Measurements from ENCODE around the gene TEAD1. TPM values are rescaled to one million over a fixed set of nuclear protein-coding genes. Genes with fewer than 3 reads are reported as not detected.

Gene TEAD1
- total RNA-seq, 1 donor from 2014 or later: 62.5 TPM

DNA sequence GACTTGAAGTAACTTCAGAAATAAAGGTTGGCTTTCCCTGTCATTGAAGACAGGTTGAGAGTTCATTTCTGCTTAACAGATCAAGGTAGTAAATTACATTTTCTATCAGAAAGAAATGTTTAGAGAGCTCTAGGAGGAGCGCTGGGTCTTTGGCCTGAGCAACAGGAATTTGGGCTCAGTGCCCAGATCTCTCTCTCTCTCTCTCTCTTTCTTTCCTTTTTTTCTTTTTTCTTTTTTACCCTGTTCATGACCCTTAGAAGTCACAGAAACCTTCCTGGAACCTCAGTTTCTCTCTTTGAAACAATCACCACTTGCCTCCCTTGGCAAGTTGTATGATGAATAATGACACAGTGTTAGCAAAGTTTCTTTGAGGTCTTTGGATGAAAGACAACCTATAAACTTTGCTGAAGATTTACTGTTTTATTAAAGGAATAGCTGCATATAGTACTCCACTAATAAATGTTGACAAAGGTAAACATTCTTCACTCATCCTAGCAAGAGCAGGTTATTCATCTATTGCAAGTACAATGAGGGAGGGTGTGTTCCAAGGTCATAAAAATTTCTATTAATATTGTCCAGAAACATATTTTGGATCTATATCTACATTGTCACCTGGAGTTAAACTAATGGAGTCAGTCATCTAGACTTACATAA is 299.4 kb downstream of the TEAD1 start:
- no peak for DNase-seq
- H3K9me3 Mint-ChIP-seq (ENCODE audit: unreplicated experiment): no peaks in the 10 kb centered on the region
- peaks cover 2% of the 10 kb centered on the region for H3K27me3 Mint-ChIP-seq (ENCODE audit: unreplicated experiment)
- H3K36me3 Mint-ChIP-seq (ENCODE audit: unreplicated experiment): no peaks in the 10 kb centered on the region
- no peak overlapping the region for H3K4me3 Mint-ChIP-seq (ENCODE audit: unreplicated experiment)
- TF ChIP-seq, protein P1, sequence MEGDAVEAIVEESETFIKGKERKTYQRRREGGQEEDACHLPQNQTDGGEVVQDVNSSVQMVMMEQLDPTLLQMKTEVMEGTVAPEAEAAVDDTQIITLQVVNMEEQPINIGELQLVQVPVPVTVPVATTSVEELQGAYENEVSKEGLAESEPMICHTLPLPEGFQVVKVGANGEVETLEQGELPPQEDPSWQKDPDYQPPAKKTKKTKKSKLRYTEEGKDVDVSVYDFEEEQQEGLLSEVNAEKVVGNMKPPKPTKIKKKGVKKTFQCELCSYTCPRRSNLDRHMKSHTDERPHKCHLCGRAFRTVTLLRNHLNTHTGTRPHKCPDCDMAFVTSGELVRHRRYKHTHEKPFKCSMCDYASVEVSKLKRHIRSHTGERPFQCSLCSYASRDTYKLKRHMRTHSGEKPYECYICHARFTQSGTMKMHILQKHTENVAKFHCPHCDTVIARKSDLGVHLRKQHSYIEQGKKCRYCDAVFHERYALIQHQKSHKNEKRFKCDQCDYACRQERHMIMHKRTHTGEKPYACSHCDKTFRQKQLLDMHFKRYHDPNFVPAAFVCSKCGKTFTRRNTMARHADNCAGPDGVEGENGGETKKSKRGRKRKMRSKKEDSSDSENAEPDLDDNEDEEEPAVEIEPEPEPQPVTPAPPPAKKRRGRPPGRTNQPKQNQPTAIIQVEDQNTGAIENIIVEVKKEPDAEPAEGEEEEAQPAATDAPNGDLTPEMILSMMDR (IDR thresholded peaks at IDR 0.05; ENCODE audit: partially characterized antibody, unreplicated experiment): no peak
- H3K27ac Mint-ChIP-seq (ENCODE audit: unreplicated experiment): no peak overlapping the region
- H3K4me1 Mint-ChIP-seq (ENCODE audit: low read depth, unreplicated experiment): no peaks in the 10 kb centered on the region

DNA sequence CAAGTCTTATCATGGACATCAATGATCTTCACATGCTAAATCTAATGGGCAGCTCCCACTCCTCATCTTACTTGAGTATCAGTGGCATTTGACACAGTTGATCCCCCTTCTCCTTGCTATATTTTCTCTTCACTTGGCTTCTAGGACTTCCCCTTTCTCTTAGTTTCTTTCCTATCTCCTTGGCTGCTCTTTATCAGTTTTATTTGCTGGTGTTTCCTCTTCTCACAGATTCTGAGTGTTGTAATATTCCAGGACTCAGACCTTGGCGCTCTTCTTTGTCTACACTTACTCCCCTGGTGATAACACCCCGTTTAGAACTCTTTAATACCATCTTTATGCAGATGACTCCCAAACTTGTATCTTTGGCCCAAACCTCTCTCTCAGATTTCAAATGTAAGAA is 301.0 kb downstream of the TEAD1 start:
- H3K4me1 Mint-ChIP-seq (ENCODE audit: low read depth, unreplicated experiment): no peaks in the 10 kb centered on the region
- H3K27me3 Mint-ChIP-seq (ENCODE audit: unreplicated experiment): peaks cover 2% of the 10 kb centered on the region
- DNase-seq: no peak
- TF ChIP-seq, protein P1 (IDR thresholded peaks at IDR 0.05; ENCODE audit: partially characterized antibody, unreplicated experiment): no peak
- no peak overlapping the region for H3K27ac Mint-ChIP-seq (ENCODE audit: unreplicated experiment)
- no peaks in the 10 kb centered on the region for H3K9me3 Mint-ChIP-seq (ENCODE audit: unreplicated experiment)
- H3K36me3 Mint-ChIP-seq (ENCODE audit: unreplicated experiment): no peaks in the 10 kb centered on the region
- H3K4me3 Mint-ChIP-seq (ENCODE audit: unreplicated experiment): no peak overlapping the region

DNA sequence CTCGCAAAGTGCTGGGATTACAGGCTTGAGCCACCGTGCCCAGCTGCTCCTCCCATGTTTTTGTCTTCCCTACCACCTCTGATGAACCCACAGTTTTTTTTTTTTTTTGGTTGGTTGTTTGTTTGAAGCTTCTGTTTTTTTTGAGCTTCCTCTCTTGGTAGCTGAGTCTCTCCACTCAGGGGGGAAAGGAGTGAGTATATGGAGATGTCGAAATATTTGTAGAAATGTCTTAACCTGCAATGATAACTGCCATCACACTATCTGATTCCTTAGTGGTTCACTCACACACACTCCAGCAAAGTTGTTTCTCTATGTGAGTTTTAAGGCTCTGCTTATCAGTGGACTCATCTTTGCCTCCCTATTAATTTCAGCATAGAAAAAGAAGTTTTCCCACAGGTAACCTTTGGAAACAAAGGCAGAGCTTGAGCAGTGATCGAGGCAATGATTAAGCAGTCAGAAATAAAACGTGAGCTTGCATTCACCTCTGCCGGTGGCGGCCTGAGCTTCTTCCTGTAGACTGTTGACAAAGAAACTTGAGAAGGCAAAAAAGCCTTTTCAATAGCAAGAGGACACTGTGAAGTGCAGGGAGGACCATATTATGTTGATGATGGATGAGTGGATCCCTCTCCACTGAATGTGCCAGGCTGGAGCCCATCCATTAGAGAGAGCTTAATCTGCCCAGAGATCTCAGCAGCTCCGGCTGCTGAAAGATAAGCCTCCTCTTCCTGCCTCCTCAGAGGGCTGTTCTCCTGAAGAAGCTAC is 305.9 kb downstream of the TEAD1 start:
- no peak overlapping the region for H3K27ac Mint-ChIP-seq (ENCODE audit: unreplicated experiment)
- H3K9me3 Mint-ChIP-seq (ENCODE audit: unreplicated experiment): no peaks in the 10 kb centered on the region
- no peaks in the 10 kb centered on the region for H3K4me1 Mint-ChIP-seq (ENCODE audit: low read depth, unreplicated experiment)
- H3K36me3 Mint-ChIP-seq (ENCODE audit: unreplicated experiment): no peaks in the 10 kb centered on the region
- H3K27me3 Mint-ChIP-seq (ENCODE audit: unreplicated experiment): peaks cover 2% of the 10 kb centered on the region
- DNase-seq: no peak
- TF ChIP-seq, protein P1 (IDR thresholded peaks at IDR 0.05; ENCODE audit: partially characterized antibody, unreplicated experiment): no peak
- H3K4me3 Mint-ChIP-seq (ENCODE audit: unreplicated experiment): no peak overlapping the region

DNA sequence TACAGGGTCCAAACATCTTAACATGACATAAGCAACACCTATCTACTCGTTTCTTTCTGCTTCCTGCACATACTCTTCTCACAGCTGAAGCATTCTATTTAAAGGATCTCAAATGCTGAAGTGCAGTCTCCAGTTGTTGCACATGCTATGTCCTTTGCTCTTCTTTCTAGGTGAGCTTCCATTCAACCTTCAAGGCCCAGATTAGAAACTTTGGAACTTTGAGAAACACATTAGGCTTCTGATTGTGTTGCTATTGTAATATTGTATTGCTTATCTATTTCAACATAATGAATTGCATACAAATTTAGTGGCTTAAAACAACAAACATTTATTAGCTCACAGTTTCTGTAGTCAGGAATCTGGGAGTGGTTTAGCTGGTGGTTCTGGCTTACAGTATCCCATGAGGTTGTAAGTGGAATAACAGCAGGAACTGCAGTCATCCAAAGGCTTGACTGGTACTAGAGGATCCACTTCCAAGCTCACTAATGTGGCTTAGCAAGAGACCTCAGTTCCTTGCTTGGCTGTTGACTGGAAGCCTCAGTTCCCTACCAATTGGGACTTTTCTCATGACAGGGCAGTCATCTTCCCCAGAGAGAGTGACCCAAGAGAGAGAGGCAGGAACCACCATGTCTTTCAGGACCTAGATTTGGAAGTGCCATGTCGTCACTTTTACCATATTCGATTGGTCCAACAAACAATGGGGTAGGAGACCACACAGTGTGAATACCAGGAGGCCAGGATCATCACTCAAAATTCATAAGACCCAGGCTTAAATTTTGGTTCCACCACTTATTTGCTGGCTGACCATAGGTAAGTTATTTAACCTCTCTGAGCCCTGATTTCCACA is 307.7 kb downstream of the TEAD1 start:
- DNase-seq: no peak
- TF ChIP-seq, protein P1 (IDR thresholded peaks at IDR 0.05; ENCODE audit: partially characterized antibody, unreplicated experiment): no peak
- no peaks in the 10 kb centered on the region for H3K4me1 Mint-ChIP-seq (ENCODE audit: low read depth, unreplicated experiment)
- H3K4me3 Mint-ChIP-seq (ENCODE audit: unreplicated experiment): no peak overlapping the region
- no peaks in the 10 kb centered on the region for H3K36me3 Mint-ChIP-seq (ENCODE audit: unreplicated experiment)
- H3K9me3 Mint-ChIP-seq (ENCODE audit: unreplicated experiment): no peaks in the 10 kb centered on the region
- peaks cover 2% of the 10 kb centered on the region for H3K27me3 Mint-ChIP-seq (ENCODE audit: unreplicated experiment)
- H3K27ac Mint-ChIP-seq (ENCODE audit: unreplicated experiment): no peak overlapping the region
